ENCODE measurements around the gene SLC29A2.

DNA sequence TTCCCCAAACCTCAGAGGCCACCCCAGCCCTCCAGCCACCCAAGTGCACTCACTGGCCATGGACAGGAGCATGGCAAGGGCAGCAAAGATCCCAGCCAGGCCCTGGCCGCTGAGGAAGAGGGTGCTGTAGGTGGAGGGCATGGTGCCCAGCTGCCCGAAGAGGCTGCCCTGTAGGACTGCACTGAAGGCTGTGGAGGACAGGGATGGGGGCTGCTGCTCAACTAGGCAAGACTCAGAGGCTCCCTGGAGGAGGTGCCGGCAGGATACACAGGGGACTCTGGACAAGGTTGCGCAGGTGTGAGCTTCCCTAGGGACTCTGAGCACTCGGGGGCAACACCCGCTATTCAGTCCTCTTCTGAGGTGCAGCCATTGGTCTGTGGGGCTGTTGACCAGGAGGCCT, 3.1 kb downstream of the SLC29A2 start:
- no peak for TF ChIP-seq POLR2A (IDR thresholded peaks at IDR 0.05; ENCODE audit: low read depth, low read length)
- TF ChIP-seq, protein P1, sequence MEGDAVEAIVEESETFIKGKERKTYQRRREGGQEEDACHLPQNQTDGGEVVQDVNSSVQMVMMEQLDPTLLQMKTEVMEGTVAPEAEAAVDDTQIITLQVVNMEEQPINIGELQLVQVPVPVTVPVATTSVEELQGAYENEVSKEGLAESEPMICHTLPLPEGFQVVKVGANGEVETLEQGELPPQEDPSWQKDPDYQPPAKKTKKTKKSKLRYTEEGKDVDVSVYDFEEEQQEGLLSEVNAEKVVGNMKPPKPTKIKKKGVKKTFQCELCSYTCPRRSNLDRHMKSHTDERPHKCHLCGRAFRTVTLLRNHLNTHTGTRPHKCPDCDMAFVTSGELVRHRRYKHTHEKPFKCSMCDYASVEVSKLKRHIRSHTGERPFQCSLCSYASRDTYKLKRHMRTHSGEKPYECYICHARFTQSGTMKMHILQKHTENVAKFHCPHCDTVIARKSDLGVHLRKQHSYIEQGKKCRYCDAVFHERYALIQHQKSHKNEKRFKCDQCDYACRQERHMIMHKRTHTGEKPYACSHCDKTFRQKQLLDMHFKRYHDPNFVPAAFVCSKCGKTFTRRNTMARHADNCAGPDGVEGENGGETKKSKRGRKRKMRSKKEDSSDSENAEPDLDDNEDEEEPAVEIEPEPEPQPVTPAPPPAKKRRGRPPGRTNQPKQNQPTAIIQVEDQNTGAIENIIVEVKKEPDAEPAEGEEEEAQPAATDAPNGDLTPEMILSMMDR (IDR thresholded peaks at IDR 0.05; ENCODE audit: extremely low read depth in 1 of 2, insufficient read depth in 1 of 2, low read depth in 1 of 2, low read length in 2 of 2) = no peak
- no peak for TF ChIP-seq EZH2 (IDR thresholded peaks at IDR 0.05; ENCODE audit: borderline replicate concordance, low read depth, low read length, severe bottlenecking)
